Brain microvascular endothelial cell (primary cell): ENCODE results near the gene CAT.

ENCODE experiments used
- DNase-seq: peaks from one replicate; pipeline ENCODE4 v3.0.0-alpha.2; 2020
- H3K27ac ChIP-seq: fragments of 250-450 bp; sonication (Bioruptor Pico); 2 replicates; pipeline ENCODE4 v1.5.1; 2020; ENCODE audit warnings: mild to moderate bottlenecking, moderate library complexity
- H3K27me3 ChIP-seq: fragments of 250-450 bp; sonication (Bioruptor Pico); replicated peaks from 2 replicates; pipeline ENCODE4 v1.5.1; 2020; ENCODE audit warnings: mild to moderate bottlenecking
- H3K36me3 ChIP-seq: fragments of 250-450 bp; sonication (Bioruptor Pico); replicated peaks from 2 replicates; pipeline ENCODE4 v1.5.1; 2020; ENCODE audit warnings: mild to moderate bottlenecking
- H3K4me3 ChIP-seq: 2 replicates; pipeline ENCODE4 v1.5.1; 2011; ENCODE audit warnings: low read depth, mild to moderate bottlenecking, control low read depth, low read length, moderate library complexity
- in situ Hi-C: cut with HindIII; loops from 2 replicates; pipeline ENCODE4 v1.10.0; 2017; ENCODE audit warnings: low sequenced_read_pairs, low pct_ligation_motif_present
- TF ChIP-seq, protein P1 (sequence below): IDR thresholded peaks from 2 replicates; pipeline ENCODE4 v1.5.1; 2011; ENCODE audit warnings: low read depth, mild to moderate bottlenecking, moderate library complexity, low read length, control low read depth, inconsistent platforms; ENCODE audit errors: missing control alignments

The CAT gene

DNA sequence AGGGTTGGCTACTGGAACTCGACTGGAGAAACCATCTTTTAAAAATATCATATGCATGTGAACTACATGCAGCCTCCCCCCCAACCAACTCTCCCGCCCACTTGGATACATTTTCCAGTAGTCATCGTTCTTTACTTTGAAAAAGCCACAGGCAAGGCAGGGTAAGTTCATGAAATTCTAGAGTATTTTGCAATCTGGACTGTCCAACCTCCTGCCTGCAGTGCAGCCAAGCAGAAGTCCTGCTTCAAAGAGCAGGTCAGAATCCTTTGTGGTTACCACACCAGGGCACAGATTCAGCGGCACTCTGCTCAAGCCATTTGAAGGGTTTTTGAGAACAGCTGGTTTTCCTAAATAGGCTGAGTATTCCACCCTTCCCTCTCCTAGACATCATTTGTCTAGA is 62.8 kb downstream of the CAT start:
- TF ChIP-seq, protein P1, sequence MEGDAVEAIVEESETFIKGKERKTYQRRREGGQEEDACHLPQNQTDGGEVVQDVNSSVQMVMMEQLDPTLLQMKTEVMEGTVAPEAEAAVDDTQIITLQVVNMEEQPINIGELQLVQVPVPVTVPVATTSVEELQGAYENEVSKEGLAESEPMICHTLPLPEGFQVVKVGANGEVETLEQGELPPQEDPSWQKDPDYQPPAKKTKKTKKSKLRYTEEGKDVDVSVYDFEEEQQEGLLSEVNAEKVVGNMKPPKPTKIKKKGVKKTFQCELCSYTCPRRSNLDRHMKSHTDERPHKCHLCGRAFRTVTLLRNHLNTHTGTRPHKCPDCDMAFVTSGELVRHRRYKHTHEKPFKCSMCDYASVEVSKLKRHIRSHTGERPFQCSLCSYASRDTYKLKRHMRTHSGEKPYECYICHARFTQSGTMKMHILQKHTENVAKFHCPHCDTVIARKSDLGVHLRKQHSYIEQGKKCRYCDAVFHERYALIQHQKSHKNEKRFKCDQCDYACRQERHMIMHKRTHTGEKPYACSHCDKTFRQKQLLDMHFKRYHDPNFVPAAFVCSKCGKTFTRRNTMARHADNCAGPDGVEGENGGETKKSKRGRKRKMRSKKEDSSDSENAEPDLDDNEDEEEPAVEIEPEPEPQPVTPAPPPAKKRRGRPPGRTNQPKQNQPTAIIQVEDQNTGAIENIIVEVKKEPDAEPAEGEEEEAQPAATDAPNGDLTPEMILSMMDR = no peak
- DNase-seq = peak; percentile 64
- in situ Hi-C loops = no loop called here
- Histone ChIP-seq H3K27me3 (peaks cover 3% of the 10 kb centered on the region), H3K27ac (no peak overlapping the region), H3K4me3 (no peak overlapping the region), H3K36me3 (no peaks in the 10 kb centered on the region)

DNA sequence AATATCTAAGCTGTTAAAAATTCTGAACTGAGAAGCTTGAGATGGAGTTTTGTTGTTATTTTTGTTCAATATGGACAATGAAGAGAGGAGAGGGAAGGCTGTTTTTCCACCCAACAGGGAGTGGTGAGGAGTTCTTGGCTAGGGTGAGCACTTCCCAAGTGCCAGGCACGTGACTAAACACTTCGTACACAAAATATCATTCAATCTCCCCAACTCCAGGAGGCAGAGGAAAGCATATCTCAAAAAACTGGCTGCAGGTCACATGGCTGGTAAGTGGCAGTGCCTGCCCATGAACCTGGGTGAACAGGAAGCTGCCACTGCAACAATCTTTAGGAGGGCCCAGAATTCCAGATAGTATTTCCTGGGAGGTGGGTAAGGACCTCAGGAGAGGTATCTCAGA is 63.2 kb downstream of the CAT start:
- H3K36me3 ChIP-seq = no peaks in the 10 kb centered on the region
- peaks cover 3% of the 10 kb centered on the region for H3K27me3 ChIP-seq
- no peak for DNase-seq
- TF ChIP-seq, protein P1 = no peak
- in situ Hi-C loops = no loop called here
- H3K4me3 ChIP-seq = no peak overlapping the region
- H3K27ac ChIP-seq = no peak overlapping the region

DNA sequence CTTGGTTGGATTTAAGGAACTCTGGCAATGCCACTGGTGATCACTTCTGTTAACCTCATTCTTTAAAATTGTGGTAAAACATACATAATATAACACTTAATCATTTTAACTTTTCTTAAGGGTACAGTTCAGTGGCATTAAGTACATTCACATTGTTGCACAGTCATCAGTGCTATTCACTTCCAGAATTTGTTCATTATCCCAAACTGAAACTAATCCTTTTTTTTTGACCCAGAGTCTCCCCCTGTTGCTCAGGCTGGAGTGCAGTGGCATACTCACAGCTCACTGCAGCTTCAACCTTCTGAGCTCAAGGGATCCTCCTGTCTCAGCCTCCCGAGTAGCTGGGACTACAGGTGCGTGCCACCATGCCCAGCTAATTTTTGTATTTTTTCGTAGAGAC is 64.2 kb downstream of the CAT start:
- H3K4me3 ChIP-seq = no peak overlapping the region
- no peaks in the 10 kb centered on the region for H3K36me3 ChIP-seq
- TF ChIP-seq, protein P1 = peak; percentile 27
- DNase-seq = no peak
- peaks cover 3% of the 10 kb centered on the region for H3K27me3 ChIP-seq
- in situ Hi-C loops = no loop called here
- H3K27ac ChIP-seq = no peak overlapping the region

DNA sequence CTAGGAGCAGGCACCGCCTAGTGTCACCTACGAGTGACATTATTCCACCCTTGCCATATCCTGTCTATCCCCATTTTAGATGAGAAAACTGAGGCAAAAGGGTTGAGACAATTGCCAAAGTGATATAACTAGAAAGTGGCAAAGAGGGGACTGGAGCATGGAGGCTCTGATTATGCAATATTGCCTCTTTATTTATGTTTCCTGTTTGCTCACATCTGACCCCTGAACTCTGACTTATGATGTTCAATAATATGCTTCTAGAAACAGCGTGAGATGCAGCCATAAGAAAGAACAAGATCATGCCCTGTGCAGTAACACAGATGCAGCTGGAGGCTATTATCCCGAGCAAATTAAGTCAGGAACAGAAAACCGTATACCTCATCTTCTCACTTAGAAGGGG is 67.1 kb downstream of the CAT start:
- no peaks in the 10 kb centered on the region for H3K27me3 ChIP-seq
- in situ Hi-C loops = no loop called here
- no peak for DNase-seq

DNA sequence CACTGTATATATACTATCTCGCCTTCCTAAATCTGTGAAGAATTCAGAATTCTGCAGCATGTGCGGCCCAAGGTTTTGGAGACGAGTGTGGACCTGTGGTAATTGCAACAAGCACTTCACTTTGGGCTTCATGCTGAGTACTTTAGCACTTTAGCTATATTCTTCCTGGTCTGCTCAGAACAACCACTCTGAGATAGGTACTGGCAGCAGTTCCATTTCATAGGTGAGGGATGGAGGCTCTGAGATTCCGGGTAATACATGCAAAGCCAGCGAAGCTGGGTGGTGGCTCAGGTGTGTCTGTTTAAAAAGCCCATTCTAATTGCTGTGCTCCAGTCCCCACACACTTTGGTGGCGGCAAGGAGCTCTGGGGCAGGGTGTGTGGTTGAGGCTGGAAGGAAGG is 68.4 kb downstream of the CAT start:
- Histone ChIP-seq H3K27me3 (no peaks in the 10 kb centered on the region), H3K27ac (no peak overlapping the region), H3K4me3 (no peak overlapping the region), H3K36me3 (no peaks in the 10 kb centered on the region)
- DNase-seq = no peak
- TF ChIP-seq, protein P1 = no peak
- in situ Hi-C loops = no loop called here

More for the DNA sequence above, 67.1 kb downstream of the CAT start:
- TF ChIP-seq, protein P1 = no peak
- H3K36me3 ChIP-seq = no peaks in the 10 kb centered on the region
- no peak overlapping the region for H3K27ac ChIP-seq
- no peak overlapping the region for H3K4me3 ChIP-seq

DNA sequence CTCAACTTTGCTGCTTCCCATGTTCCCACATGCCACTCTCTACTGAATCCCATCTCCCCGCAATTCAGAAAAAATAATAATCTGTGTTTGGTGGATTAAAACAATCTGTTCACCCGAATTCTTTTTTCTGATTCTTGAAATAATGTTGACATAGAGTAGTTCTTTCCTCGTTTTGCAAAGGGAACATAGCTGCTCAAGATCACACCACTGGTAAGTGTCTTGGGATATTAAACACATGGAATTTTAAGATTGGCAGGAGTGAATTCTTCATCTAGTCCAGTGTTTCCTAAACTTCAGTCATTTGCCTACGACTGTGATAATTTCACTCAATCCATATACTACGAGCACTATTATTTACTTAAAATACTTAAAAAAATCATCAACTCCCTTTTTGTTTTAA is 68.9 kb downstream of the CAT start:
- H3K27me3 ChIP-seq = no peaks in the 10 kb centered on the region
- no peak overlapping the region for H3K27ac ChIP-seq
- H3K4me3 ChIP-seq = no peak overlapping the region
- DNase-seq = no peak
- no peaks in the 10 kb centered on the region for H3K36me3 ChIP-seq
- in situ Hi-C loops = no loop called here
- TF ChIP-seq, protein P1 = no peak
